WTC11 (cell line): ENCODE results near the gene ADI1. TPM values are rescaled to one million over a fixed set of nuclear protein-coding genes. Genes with fewer than 3 reads are reported as not detected.

Experiments used
- ATAC-seq: fragments of 200-7000 bp; cut with Tn5 transposase; 2 replicates; pipeline ENCODE4 v1.10.0; 2021; ENCODE audit warnings: mild to moderate bottlenecking, moderate library complexity
- CTCF ChIA-PET: fragments of 300-600 bp; sonication (Branson Sonifier 250); formaldehyde crosslinking; loops from one replicate; lab custom pipeline; 2021; ENCODE audit warnings: antibody characterized with exemption; lab: Charles Lee
- POLR2A ChIA-PET: fragments of 350-600 bp; sonication (Branson Sonifier 250); formaldehyde crosslinking; loops from one replicate; lab custom pipeline; 2021; ENCODE audit warnings: antibody characterized with exemption; lab: Charles Lee
- DNase-seq: peaks from one replicate; pipeline ENCODE4 v3.0.0; 2021; ENCODE audit warnings: low spot score
- H3K27ac Mint-ChIP-seq: 2 replicates; pipeline ENCODE4 v1.8.0; 2021; ENCODE audit warnings: mixed read lengths
- H3K27me3 Mint-ChIP-seq: 2 replicates; pipeline ENCODE4 v1.8.0; 2021; ENCODE audit warnings: low read depth, mild to moderate bottlenecking, moderate library complexity, mixed read lengths
- H3K36me3 Mint-ChIP-seq: 2 replicates; pipeline ENCODE4 v1.8.0; 2021; ENCODE audit warnings: mixed read lengths
- H3K4me1 Mint-ChIP-seq: 2 replicates; pipeline ENCODE4 v1.8.0; 2022; ENCODE audit warnings: mixed read lengths
- H3K4me3 Mint-ChIP-seq: 2 replicates; pipeline ENCODE4 v1.8.0; 2021; ENCODE audit warnings: mild to moderate bottlenecking, moderate library complexity, mixed read lengths
- H3K9me3 Mint-ChIP-seq: 2 replicates; pipeline ENCODE4 v1.8.0; 2021; ENCODE audit warnings: mixed read lengths
- AR ChIP-seq: fragments of 250-450 bp; sonication (Bioruptor Pico); IDR thresholded peaks from 2 replicates; pipeline ENCODE4 v1.9.0; 2021; ENCODE audit warnings: mild to moderate bottlenecking
- CREB1 ChIP-seq: sonication (generic); formaldehyde crosslinking; IDR thresholded peaks from 2 replicates; pipeline ENCODE4 v1.8.0; 2023; ENCODE audit warnings: mild to moderate bottlenecking, missing genetic modification reagents
- E2F5 ChIP-seq: sonication (generic); formaldehyde crosslinking; IDR thresholded peaks from 2 replicates; pipeline ENCODE4 v1.8.1; 2022; ENCODE audit warnings: mild to moderate bottlenecking, moderate library complexity, missing genetic modification reagents
- EMX1 ChIP-seq: fragments of 250-450 bp; sonication (Bioruptor Pico); IDR thresholded peaks from 2 replicates; pipeline ENCODE4 v1.8.0; 2021; ENCODE audit warnings: mild to moderate bottlenecking
- FOXP1 ChIP-seq: sonication (generic); formaldehyde crosslinking; IDR thresholded peaks from 2 replicates; pipeline ENCODE4 v1.8.0; 2022; ENCODE audit warnings: missing genetic modification reagents, mild to moderate bottlenecking, moderate library complexity, borderline replicate concordance
- HMGA2 ChIP-seq: fragments of 250-450 bp; sonication (Bioruptor Pico); IDR thresholded peaks from 2 replicates; pipeline ENCODE4 v1.4.0; 2021; ENCODE audit warnings: mild to moderate bottlenecking, moderate library complexity
- HMGXB4 ChIP-seq: sonication (generic); formaldehyde crosslinking; IDR thresholded peaks from 2 replicates; pipeline ENCODE4 v1.8.1; 2023; ENCODE audit warnings: mild to moderate bottlenecking, moderate library complexity, missing genetic modification reagents
- JUN ChIP-seq: sonication (generic); formaldehyde crosslinking; IDR thresholded peaks from 2 replicates; pipeline ENCODE4 v1.8.0; 2023; ENCODE audit warnings: mild to moderate bottlenecking, missing genetic modification reagents
- KAT7 ChIP-seq: sonication (generic); formaldehyde crosslinking; IDR thresholded peaks from 2 replicates; pipeline ENCODE4 v1.8.1; 2023; ENCODE audit warnings: missing genetic modification reagents, mild to moderate bottlenecking, borderline replicate concordance
- MLX ChIP-seq: sonication (generic); formaldehyde crosslinking; IDR thresholded peaks from 2 replicates; pipeline ENCODE4 v1.8.1; 2023; ENCODE audit warnings: mild to moderate bottlenecking, missing genetic modification reagents, moderate library complexity
- MXD4 ChIP-seq: fragments of 250-450 bp; sonication (Bioruptor Pico); IDR thresholded peaks from 2 replicates; pipeline ENCODE4 v1.8.0; 2021; ENCODE audit warnings: mild to moderate bottlenecking, moderate library complexity, borderline replicate concordance
- NFATC4 ChIP-seq: fragments of 250-450 bp; sonication (Bioruptor Pico); IDR thresholded peaks from 2 replicates; pipeline ENCODE4 v1.9.0; 2021; ENCODE audit warnings: mild to moderate bottlenecking
- RELA ChIP-seq: sonication (generic); formaldehyde crosslinking; IDR thresholded peaks from 2 replicates; pipeline ENCODE4 v1.8.1; 2022; ENCODE audit warnings: missing genetic modification reagents, mild to moderate bottlenecking, borderline replicate concordance
- USF2 ChIP-seq: sonication (generic); formaldehyde crosslinking; IDR thresholded peaks from 2 replicates; pipeline ENCODE4 v1.8.1; 2023; ENCODE audit warnings: mild to moderate bottlenecking, missing genetic modification reagents, moderate library complexity
- ZBTB21 ChIP-seq: sonication (generic); formaldehyde crosslinking; IDR thresholded peaks from 2 replicates; pipeline ENCODE4 v1.8.1; 2023; ENCODE audit warnings: mild to moderate bottlenecking, missing genetic modification reagents, borderline replicate concordance
- ZNF232 ChIP-seq: sonication (generic); formaldehyde crosslinking; IDR thresholded peaks from 2 replicates; pipeline ENCODE4 v1.8.0; 2022; ENCODE audit warnings: mild to moderate bottlenecking, missing genetic modification reagents
- ZNF416 ChIP-seq: fragments of 250-450 bp; sonication (Bioruptor Pico); IDR thresholded peaks from 2 replicates; pipeline ENCODE4 v1.9.0; 2021; ENCODE audit warnings: mild to moderate bottlenecking, inconsistent platforms
- total RNA-seq: library from RNA; stranded (reverse); gene quantifications from 3 replicates; pipeline ENCODE4 v1.2.3, GENCODE V29; 2021

Gene ADI1
- total RNA-seq, 1 experiment from 2014 or later, result 21.4 TPM

- no peak for TF ChIP-seq JUN
Measured at GRCh38 chr2:3558205-3559014, 39.1 kb upstream of the ADI1 start, which contains the start of gene RNASEH1 (continued).

GRCh38 chr2:3557639-3558204 is 38.4 kb upstream of the ADI1 start:
- Mint-ChIP-seq H3K27ac (peak overlapping the region; percentile 93), H3K4me1 (peaks cover 10% of the 10 kb centered on the region), H3K27me3 (no peaks in the 10 kb centered on the region), H3K36me3 (peaks cover 50% of the 10 kb centered on the region), H3K4me3 (peak overlapping the region; percentile 89), H3K9me3 (no peaks in the 10 kb centered on the region)
- ChIA-PET POLR2A (interaction anchor here (1.0 to 2.0 kb wide), 9 partner anchors 8 to 180 kb away, joined by 3 to 9 read pairs (median 6); partner anchors contain the start of genes ADI1 and EIPR1), CTCF (interaction anchor here (0.8 to 1.5 kb wide), 3 partner anchors 71 to 114 kb away, joined by 3 to 5 read pairs (median 4); no protein-coding TSS in a partner anchor)
- ATAC-seq (peak; percentile 1), DNase-seq (no peak)
- TF ChIP-seq AR, result no peak
- TF ChIP-seq ZNF416 (CRISPR knock-in tag), result 0 out of 2 replicates have a peak, but pooled peaks have one; percentile 27
- no peak for TF ChIP-seq ZNF232 (CRISPR knock-in tag)
- 0 out of 2 replicates have a peak, but pooled peaks have one; percentile 56 for TF ChIP-seq KAT7
- TF ChIP-seq E2F5, result peak; percentile 18; the same call in 1 of the 2 replicates
- TF ChIP-seq NFATC4 (CRISPR knock-in tag), result no peak
- 0 out of 2 replicates have a peak, but pooled peaks have one; percentile 38 for TF ChIP-seq RELA (CRISPR knock-in tag)
- TF ChIP-seq CREB1, result no peak

- peaks cover 67% of the 10 kb centered on the region for H3K36me3 Mint-ChIP-seq
- POLR2A ChIA-PET, result no interaction called here
- no peaks in the 10 kb centered on the region for H3K9me3 Mint-ChIP-seq
- TF ChIP-seq FOXP1 (CRISPR knock-in tag), result no peak
- no peak for TF ChIP-seq USF2 (CRISPR knock-in tag)
- no peak for TF ChIP-seq ZBTB21
- no peak for TF ChIP-seq MXD4 (CRISPR knock-in tag)
- TF ChIP-seq HMGXB4 (CRISPR knock-in tag), result no peak
- no peak for TF ChIP-seq MLX (CRISPR knock-in tag)
- no peak for TF ChIP-seq EMX1
- TF ChIP-seq HMGA2, result no peak
- peaks cover 6% of the 10 kb centered on the region; the same call in 1 of the 2 replicates for H3K4me1 Mint-ChIP-seq
- ATAC-seq (no peak), DNase-seq (no peak)
- H3K27ac Mint-ChIP-seq, result no peak overlapping the region
- H3K27me3 Mint-ChIP-seq, result no peaks in the 10 kb centered on the region
- H3K4me3 Mint-ChIP-seq, result no peak overlapping the region
- CTCF ChIA-PET, result interaction anchor here (1.2 kb wide), 1 partner anchor 130 kb away, joined by 3 read pairs; no protein-coding TSS in a partner anchor
Measured at GRCh38 chr2:3553946-3554345, 34.6 kb upstream of the ADI1 start.
